Ishikawa (cell line): ENCODE data around the gene PAK5.

ENCODE experiments used
- CEBPB ChIP-seq: IDR thresholded peaks from 2 replicates; pipeline ENCODE4 v1.6.1; 2012
- CREB1 ChIP-seq: IDR thresholded peaks from 2 replicates; pipeline ENCODE4 v1.6.1; 2012; ENCODE audit warnings: low read depth
- EGR1 ChIP-seq: IDR thresholded peaks from 2 replicates; pipeline ENCODE4 v1.6.1; 2012
- EP300 ChIP-seq: IDR thresholded peaks from 2 replicates; pipeline ENCODE4 v1.6.1; 2012; ENCODE audit warnings: borderline replicate concordance
- FOXM1 ChIP-seq: IDR thresholded peaks from 2 replicates; pipeline ENCODE4 v1.6.1; 2012; ENCODE audit warnings: low read depth, borderline replicate concordance
- NFIC ChIP-seq: IDR thresholded peaks from 2 replicates; pipeline ENCODE4 v1.6.1; 2012
- RAD21 ChIP-seq: IDR thresholded peaks from 2 replicates; pipeline ENCODE4 v1.6.1; 2012; ENCODE audit warnings: low read depth
- REST ChIP-seq: IDR thresholded peaks from 2 replicates; pipeline ENCODE4 v1.6.1; 2012; ENCODE audit warnings: low read depth, mild to moderate bottlenecking
- TAF1 ChIP-seq: IDR thresholded peaks from 2 replicates; pipeline ENCODE4 v1.6.1; 2012; ENCODE audit warnings: low read depth, mild to moderate bottlenecking
- TCF12 ChIP-seq: IDR thresholded peaks from 2 replicates; pipeline ENCODE4 v1.6.1; 2012; ENCODE audit warnings: low read depth
- TEAD4 ChIP-seq: IDR thresholded peaks from 2 replicates; pipeline ENCODE4 v1.6.1; 2012
- USF1 ChIP-seq: IDR thresholded peaks from 2 replicates; pipeline ENCODE4 v1.6.1; 2012
- YY1 ChIP-seq: IDR thresholded peaks from 2 replicates; pipeline ENCODE4 v1.6.1; 2012; ENCODE audit warnings: low read depth
- ZBTB7A ChIP-seq: IDR thresholded peaks from 2 replicates; pipeline ENCODE4 v1.6.1; 2012; ENCODE audit warnings: low read depth
- TF ChIP-seq, protein P1 (sequence below): IDR thresholded peaks from 2 replicates; pipeline ENCODE4 v1.6.1; 2012

Gene PAK5

DNA sequence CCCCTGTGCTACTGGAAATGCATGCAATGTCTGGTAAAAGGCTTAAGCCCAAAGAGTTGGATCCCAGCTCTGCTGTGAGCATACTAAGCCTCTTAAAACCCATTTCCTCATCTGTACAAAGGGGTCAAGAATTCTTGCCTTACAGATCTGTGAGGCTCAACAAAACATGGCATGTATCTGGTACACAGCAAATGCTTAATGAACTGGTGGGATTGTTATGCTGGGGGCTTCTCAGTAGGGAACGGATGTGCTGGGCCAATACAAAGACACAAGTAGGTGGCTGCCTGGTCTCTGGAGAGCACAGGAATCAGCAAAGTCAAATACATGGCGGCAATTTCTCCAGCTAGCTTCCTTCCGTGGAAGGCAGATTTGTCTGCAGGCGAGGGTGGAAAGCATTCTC, 262.2 kb downstream of the PAK5 start:
- no peak for TF ChIP-seq EGR1
- TF ChIP-seq EP300, result no peak
- no peak for TF ChIP-seq TAF1
- TF ChIP-seq REST, result no peak
- no peak for TF ChIP-seq CREB1
- no peak for TF ChIP-seq TCF12
- TF ChIP-seq USF1, result no peak
- TF ChIP-seq, protein P1, sequence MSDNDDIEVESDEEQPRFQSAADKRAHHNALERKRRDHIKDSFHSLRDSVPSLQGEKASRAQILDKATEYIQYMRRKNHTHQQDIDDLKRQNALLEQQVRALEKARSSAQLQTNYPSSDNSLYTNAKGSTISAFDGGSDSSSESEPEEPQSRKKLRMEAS, result no peak
- TF ChIP-seq YY1, result no peak
- no peak for TF ChIP-seq FOXM1

DNA sequence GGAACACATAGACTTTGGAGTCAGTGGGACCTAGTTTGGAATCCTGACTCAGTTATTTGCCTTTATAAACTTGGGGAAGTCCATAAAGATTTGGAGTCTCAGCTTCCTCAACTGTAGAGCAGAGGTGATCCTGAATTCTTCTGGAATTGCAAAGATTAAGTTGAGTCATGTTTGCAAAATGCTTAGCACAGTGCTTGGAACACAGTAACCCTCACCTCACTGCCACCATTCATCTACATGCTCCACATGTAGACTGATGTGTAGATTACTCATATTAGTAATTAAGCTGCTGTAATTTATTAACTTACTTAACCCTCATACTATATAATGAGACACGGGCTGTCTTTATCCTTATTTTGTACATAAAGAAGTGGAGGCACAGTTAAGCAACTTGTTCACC, 263.0 kb downstream of the PAK5 start:
- TF ChIP-seq TAF1 (no peak), EP300 (no peak), RAD21 (no peak), NFIC (no peak), EGR1 (no peak), USF1 (no peak), TCF12 (no peak), YY1 (no peak), CEBPB (no peak), ZBTB7A (no peak), TEAD4 (no peak)
- TF ChIP-seq, protein P1, result no peak

DNA sequence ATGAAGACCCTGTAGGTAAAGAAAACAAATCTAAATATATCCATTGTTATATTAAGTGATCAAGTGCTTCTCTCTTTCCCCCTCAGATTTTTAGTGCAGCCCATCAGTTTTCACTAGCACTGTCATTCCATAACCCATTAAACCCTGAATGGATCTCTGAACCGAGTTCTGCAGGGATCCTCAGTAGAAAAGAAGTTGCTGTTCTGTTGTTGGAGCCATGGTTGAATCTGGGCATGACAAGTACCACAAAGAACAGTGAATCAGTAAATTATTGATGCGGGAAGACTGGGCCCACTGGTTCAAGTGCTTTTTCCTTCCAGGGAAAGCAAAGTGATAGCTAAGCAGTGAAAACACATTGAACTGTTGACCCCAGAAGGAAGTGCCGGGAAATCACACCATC, 264.1 kb downstream of the PAK5 start:
- TF ChIP-seq FOXM1 (no peak), NFIC (no peak), EP300 (no peak), CEBPB (no peak), TEAD4 (no peak), CREB1 (no peak), REST (no peak), TCF12 (no peak), RAD21 (no peak), YY1 (no peak), TAF1 (no peak), USF1 (no peak), EGR1 (no peak), ZBTB7A (no peak)
- TF ChIP-seq, protein P1, result no peak

DNA sequence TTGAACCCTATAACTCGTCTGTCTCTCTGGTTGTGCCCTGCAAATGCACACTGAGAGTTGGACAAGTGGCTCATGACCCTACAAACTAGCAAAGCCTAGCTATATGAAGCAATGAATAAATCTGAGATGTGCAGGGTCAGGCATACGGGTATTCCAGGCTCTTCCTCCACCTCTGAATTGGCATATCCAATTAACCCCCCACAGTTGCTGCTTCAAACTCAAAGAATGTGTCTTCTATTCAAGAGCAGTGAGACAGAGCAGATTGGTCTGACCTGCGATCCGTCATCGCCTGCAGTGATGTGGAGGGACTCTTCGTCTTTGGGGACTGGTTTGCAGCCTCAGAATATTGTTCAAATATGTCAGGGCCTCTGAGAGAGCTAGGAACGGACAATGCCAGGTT, 264.7 kb downstream of the PAK5 start:
- TF ChIP-seq RAD21, result no peak
- TF ChIP-seq TCF12, result no peak
- no peak for TF ChIP-seq CREB1

DNA sequence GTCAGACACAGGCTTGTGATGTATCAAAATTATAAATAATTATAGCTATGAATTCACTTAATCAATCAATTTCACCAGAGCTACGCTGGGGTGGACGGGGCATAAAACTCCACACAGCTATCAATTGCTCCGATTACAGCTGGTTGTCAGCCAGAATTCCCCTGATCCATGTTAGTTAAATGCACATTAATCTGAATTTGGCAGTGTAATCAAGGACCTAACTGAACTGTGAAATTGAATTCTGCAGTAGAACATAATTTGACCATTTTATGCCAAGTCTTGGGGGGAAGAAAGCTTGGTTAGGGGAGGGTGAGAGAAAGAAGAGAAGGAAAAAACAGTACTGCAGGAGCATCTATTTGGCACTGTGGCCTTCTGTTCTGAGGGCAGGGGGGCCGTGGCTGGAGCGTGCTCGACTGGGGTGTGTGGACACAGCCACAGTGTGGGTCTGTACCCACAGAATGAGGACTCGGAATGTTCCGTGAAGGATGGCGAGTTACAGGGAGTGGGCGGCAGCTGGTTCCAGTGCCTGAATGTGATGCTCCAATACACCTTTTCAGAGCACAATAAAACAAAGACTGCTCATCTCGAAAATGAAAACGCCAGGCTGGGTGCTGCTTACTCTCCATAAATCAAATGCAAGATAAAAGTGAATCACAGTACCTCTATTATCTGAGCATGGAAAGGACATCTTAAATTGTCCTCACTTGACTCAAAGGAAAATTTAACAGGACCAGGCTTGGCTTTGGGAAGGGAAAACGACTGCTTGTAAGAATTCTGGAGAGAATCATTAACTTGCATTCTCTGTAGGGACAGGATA, 265.3 kb downstream of the PAK5 start:
- TF ChIP-seq TEAD4, result no peak
- TF ChIP-seq, protein P1, result no peak
- TF ChIP-seq REST, result no peak
- TF ChIP-seq CREB1, result no peak
- TF ChIP-seq EGR1, result no peak
- TF ChIP-seq ZBTB7A, result no peak
- TF ChIP-seq FOXM1, result no peak
- no peak for TF ChIP-seq USF1
- no peak for TF ChIP-seq YY1
- TF ChIP-seq CEBPB, result no peak
